HepG2 (cell line): ENCODE measurements around the gene TAP1. TPM values are rescaled to one million over a fixed set of nuclear protein-coding genes. Genes with fewer than 3 reads are reported as not detected.

ENCODE experiments used
- ATAC-seq: fragments of 200-7000 bp; cut with Tn5 transposase; 3 replicates; pipeline ENCODE4 v1.9.1; 2020; ENCODE audit warnings: mild to moderate bottlenecking, moderate library complexity
- BruUV-seq: library from RNA; stranded (reverse); fragments of 400-500 nt; replicated peaks from 2 replicates; lab custom pipeline; 2021; lab: Mats Ljungman, UMichigan
- CTCF ChIA-PET: fragments of 300-600 bp; formaldehyde crosslinking; extraction: SDS; loops from one replicate; lab custom pipeline; 2021; ENCODE audit warnings: low total read pairs, inconsistent platforms, low intra/inter-chr PET ratio; lab: Yijun Ruan, JAX
- POLR2A ChIA-PET: fragments of 350-600 bp; sonication (Branson Sonifier 250); formaldehyde crosslinking; loops from one replicate; lab custom pipeline; 2020; ENCODE audit warnings: antibody characterized with exemption, inconsistent platforms; lab: Yijun Ruan, JAX
- DNase-seq: peaks from one replicate; pipeline ENCODE4 v3.0.0-alpha.2; 2015; ENCODE audit warnings: low spot score
- FAIRE-seq: peaks from 3 replicates; lab custom pipeline; 2011; peaks lifted over from hg19 to GRCh38; lab: Jason Lieb, UNC
- H2AFZ ChIP-seq: one replicate; pipeline ENCODE4 v1.6.1; 2011; ENCODE audit warnings: low read length, inconsistent platforms
- H3K27ac ChIP-seq: fragments of 300-600 bp; 3 replicates; pipeline ENCODE4 v1.8.0; 2011; ENCODE audit warnings: mixed run types, mild to moderate bottlenecking, mixed read lengths, low read length, inconsistent platforms; ENCODE audit not compliant: insufficient read depth; ENCODE audit errors: extremely low read length
- H3K27me3 ChIP-seq, 2 experiments: fragments of 200-600 bp in 1 of 2; 2 replicates in 1 of 2; 3 replicates in 1 of 2; pipeline versions ENCODE4 v1.6.0 to v1.8.0; 2011; ENCODE audit warnings: low read length in 2 of 2, mild to moderate bottlenecking in 2 of 2, moderate library complexity in 2 of 2, inconsistent platforms in 1 of 2; ENCODE audit not compliant: insufficient read depth in 2 of 2, control insufficient read depth in 1 of 2
- H3K36me3 ChIP-seq, 2 experiments: fragments of 200-600 bp in 1 of 2; replicated peaks in 1 of 2; 2 replicates in 1 of 2; 3 replicates in 1 of 2; pipeline versions ENCODE4 v1.5.1 to v1.8.0; 2011; ENCODE audit warnings: low read length in 2 of 2, inconsistent platforms in 1 of 2; ENCODE audit not compliant: insufficient read depth in 2 of 2, control insufficient read depth in 1 of 2
- H3K4me1 ChIP-seq: 2 replicates; pipeline ENCODE4 v1.5.1; 2012; ENCODE audit warnings: low read length, inconsistent platforms; ENCODE audit not compliant: insufficient read depth
- H3K4me2 ChIP-seq: 2 replicates; pipeline ENCODE4 v1.6.0; 2011; ENCODE audit warnings: low read depth, low read length, inconsistent platforms
- H3K4me3 ChIP-seq, 3 experiments: fragments of 200-600 bp in 1 of 3; sonication (generic), shearing (Covaris generic) in 1 of 3; replicated peaks in 1 of 3; 2 replicates each; pipeline ENCODE4 v1.5.1; 2011 to 2016; ENCODE audit warnings: low read length in 3 of 3, inconsistent platforms in 2 of 3, low read depth in 2 of 3, mild to moderate bottlenecking in 2 of 3, control low read depth in 1 of 3, mixed read lengths in 1 of 3; ENCODE audit not compliant: insufficient read depth in 1 of 3
- H3K79me2 ChIP-seq: one replicate; pipeline ENCODE4 v1.6.1; 2011; ENCODE audit warnings: low read length, inconsistent platforms; ENCODE audit not compliant: insufficient read depth
- H3K9ac ChIP-seq: 2 replicates; pipeline ENCODE4 v1.6.0; 2011; ENCODE audit warnings: mild to moderate bottlenecking, low read depth, low read length, inconsistent platforms; ENCODE audit not compliant: insufficient read depth
- H3K9me3 ChIP-seq: 2 replicates; pipeline ENCODE4 v1.5.1; 2012; ENCODE audit warnings: mild to moderate bottlenecking, low read length
- H4K20me1 ChIP-seq: 2 replicates; pipeline ENCODE4 v1.6.0; 2011; ENCODE audit warnings: inconsistent platforms, mild to moderate bottlenecking, low read length, moderate library complexity; ENCODE audit not compliant: insufficient read depth
- AGO2 ChIP-seq: fragments of 200-400 bp; formaldehyde crosslinking; optimal IDR thresholded peaks from 2 replicates; pipeline ENCODE3; 2017; ENCODE audit warnings: mild to moderate bottlenecking, low read depth, low read length, moderate library complexity
- CREB1 ChIP-seq, 2 experiments: fragments of 450-650 bp in 1 of 2; IDR thresholded peaks; 2 replicates each; pipeline ENCODE4 v1.6.1; 2016 to 2017; ENCODE audit warnings: control low read depth in 1 of 2, mild to moderate bottlenecking in 1 of 2, missing compliant biosample characterization in 1 of 2, missing genetic modification characterization in 1 of 2
- ETV5 ChIP-seq: IDR thresholded peaks from 2 replicates; pipeline ENCODE4 v1.6.1; 2018; ENCODE audit warnings: missing biosample characterization, missing genetic modification reagents, inconsistent platforms, borderline replicate concordance
- FOXK2 ChIP-seq: fragments of 450-650 bp; IDR thresholded peaks from 2 replicates; pipeline ENCODE4 v1.6.1; 2016
- FOXP1 ChIP-seq, 2 experiments: fragments of 450-650 bp in 1 of 2; IDR thresholded peaks; 2 replicates each; pipeline ENCODE4 v1.6.1; 2017 to 2018; ENCODE audit warnings: antibody characterized with exemption in 1 of 2
- HNRNPK ChIP-seq: fragments of 200-400 bp; formaldehyde crosslinking; IDR thresholded peaks from 2 replicates; pipeline ENCODE4 v1.6.1; 2018; ENCODE audit warnings: low read length, low read depth, moderate library complexity, mild to moderate bottlenecking; ENCODE audit not compliant: poor library complexity, severe bottlenecking
- HNRNPLL ChIP-seq: fragments of 200-400 bp; formaldehyde crosslinking; IDR thresholded peaks from 2 replicates; pipeline ENCODE4 v1.6.1; 2017; ENCODE audit warnings: mild to moderate bottlenecking, low read depth, low read length; ENCODE audit not compliant: poor library complexity, severe bottlenecking
- MIER3 ChIP-seq: IDR thresholded peaks from 2 replicates; pipeline ENCODE4 v1.6.1; 2016; ENCODE audit warnings: missing compliant biosample characterization, borderline replicate concordance
- PAF1 ChIP-seq: IDR thresholded peaks from 2 replicates; pipeline ENCODE4 v1.6.1; 2016; ENCODE audit warnings: missing genetic modification reagents, missing compliant biosample characterization
- SALL1 ChIP-seq: sonication (generic); formaldehyde crosslinking; IDR thresholded peaks from 2 replicates; pipeline ENCODE4 v1.8.0; 2022; ENCODE audit warnings: mild to moderate bottlenecking, missing genetic modification reagents
- SMARCE1 ChIP-seq: fragments of 450-650 bp; IDR thresholded peaks from 2 replicates; pipeline ENCODE4 v1.6.1; 2017; ENCODE audit warnings: borderline replicate concordance
- SRY ChIP-seq: sonication (generic); formaldehyde crosslinking; IDR thresholded peaks from 2 replicates; pipeline ENCODE4 v1.8.0; 2022; ENCODE audit warnings: mild to moderate bottlenecking, missing genetic modification reagents
- TARDBP ChIP-seq: sonication (generic); formaldehyde crosslinking; IDR thresholded peaks from 2 replicates; pipeline ENCODE4 v1.8.0; 2022; ENCODE audit warnings: mild to moderate bottlenecking, missing genetic modification reagents
- TOE1 ChIP-seq: sonication (generic); formaldehyde crosslinking; IDR thresholded peaks from 2 replicates; pipeline ENCODE4 v1.4.0; 2020; ENCODE audit warnings: mild to moderate bottlenecking, missing genetic modification reagents
- ZNF253 ChIP-seq: sonication (generic); formaldehyde crosslinking; IDR thresholded peaks from 2 replicates; pipeline ENCODE4 v1.8.0; 2022; ENCODE audit warnings: mild to moderate bottlenecking, missing genetic modification reagents, borderline replicate concordance
- ZNF260 ChIP-seq: sonication (generic); formaldehyde crosslinking; IDR thresholded peaks from 2 replicates; pipeline ENCODE4 v1.4.0; 2020; ENCODE audit warnings: missing genetic modification reagents, low read depth, mild to moderate bottlenecking, borderline replicate concordance
- ZNF335 ChIP-seq: sonication (generic); formaldehyde crosslinking; IDR thresholded peaks from 2 replicates; pipeline ENCODE4 v1.4.0; 2020; ENCODE audit warnings: missing genetic modification reagents
- ZNF776 ChIP-seq: sonication (generic); formaldehyde crosslinking; IDR thresholded peaks from 2 replicates; pipeline ENCODE4 v1.4.0; 2020; ENCODE audit warnings: mild to moderate bottlenecking, missing genetic modification reagents
- ZNF883 ChIP-seq: sonication (generic); formaldehyde crosslinking; IDR thresholded peaks from 2 replicates; pipeline ENCODE4 v1.5.1; 2020; ENCODE audit warnings: mild to moderate bottlenecking, missing genetic modification reagents; ENCODE audit errors: not compliant biosample characterization
- WGBS: methylation state at CpG from one replicate; pipeline ENCODE4 v1.1.6; 2017; ENCODE audit warnings: low lambda C conversion rate; 5-methylcytosine and 5-hydroxymethylcytosine counted together
- in situ Hi-C: cut with HindIII; loops from 2 replicates; pipeline ENCODE4 v1.10.0; 2017; ENCODE audit warnings: low pct_unique_long_range_greater_than_20kb; ENCODE audit not compliant: extremely low pct_ligation_motif_present
- intact Hi-C: fragments of 100-400 bp; cut with micrococcal nuclease; formaldehyde crosslinking; loops from one replicate; pipeline ENCODE4 v1.10.0; 2022; ENCODE audit not compliant: unreplicated experiment
- polyA plus RNA-seq, 8 experiments: library from polyadenylated mRNA; depleted of rRNA in 3 of 8; stranded (reverse) in 7 of 8; unstranded in 1 of 8; fragments of >200 nt; fragmentation: Illumina TruSeq in 4 of 8; extraction: Trizol in 4 of 8; gene quantifications; 2 replicates each; pipeline versions ENCODE4 v1.2.1 to v1.2.3, GENCODE V29; 2011 to 2016; ENCODE audit warnings: low read depth in 4 of 8, missing spikeins in 1 of 8, mixed read lengths in 1 of 8; ENCODE audit not compliant: insufficient read depth in 1 of 8
- total RNA-seq, 5 experiments: library from RNA; depleted of rRNA; stranded (reverse); fragments of >200 nt; fragmentation: Illumina TruSeq; extraction: Trizol; gene quantifications; 2 replicates each; pipeline ENCODE4 v1.2.3, GENCODE V29; 2016; ENCODE audit warnings: low read depth in 1 of 5
- TF ChIP-seq, protein P1 (sequence below): sonication (generic); formaldehyde crosslinking; IDR thresholded peaks from 2 replicates; pipeline ENCODE4 v1.8.1; 2023; ENCODE audit warnings: missing genetic modification reagents, mild to moderate bottlenecking, borderline replicate concordance
- TF ChIP-seq, protein P2 (sequence below): sonication (generic); formaldehyde crosslinking; IDR thresholded peaks from 2 replicates; pipeline ENCODE4 v1.4.0; 2020; ENCODE audit warnings: low read depth, mild to moderate bottlenecking, missing genetic modification reagents

Gene TAP1
- total and polyA plus RNA-seq, 2 of the 13 experiments (the other 11 are each of a cell fraction or from before 2014, with no cell fraction given): 31.2 to 52.2 TPM

DNA sequence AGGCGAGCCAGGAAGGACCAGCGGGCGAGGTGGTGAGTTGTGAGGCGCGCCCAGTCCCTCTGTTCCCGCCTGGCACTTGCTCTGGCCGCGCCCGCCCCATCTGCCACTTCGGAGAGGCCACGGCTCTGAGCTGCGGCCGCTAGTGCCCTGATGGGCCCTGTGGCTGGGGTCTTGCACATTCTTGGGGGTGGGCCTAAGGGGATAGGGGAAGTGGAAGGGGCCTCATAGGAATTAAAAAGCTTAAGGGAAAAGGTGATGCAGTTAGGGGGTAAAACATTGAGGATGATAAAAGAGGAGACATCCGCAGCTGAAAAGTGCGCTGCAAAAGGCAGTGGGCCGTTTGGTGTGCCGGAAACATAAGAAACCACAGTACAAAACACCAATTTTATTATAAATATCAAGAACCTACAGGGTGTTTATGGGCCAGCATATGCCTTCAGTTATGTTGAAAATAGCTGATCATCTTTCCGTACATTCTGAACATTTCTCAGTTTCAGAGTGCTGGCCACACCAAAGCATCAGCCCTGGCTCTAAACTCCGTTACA, 8.6 kb downstream of the TAP1 start:
- Histone ChIP-seq H3K36me3 (peaks cover 1 to 2% of the 10 kb centered on the region in 2 experiments; a peak in 2 of 5 replicates), H3K27ac (no peak overlapping the region)
- no peak for TF ChIP-seq TARDBP (CRISPR knock-in tag)
- 0 out of 2 replicates have a peak, but pooled peaks have one; percentile 8 for TF ChIP-seq ETV5 (CRISPR knock-in tag)
- TF ChIP-seq AGO2: peak; percentile 81
- peak; percentile 64 for TF ChIP-seq HNRNPK
- no peak for TF ChIP-seq ZNF776
- TF ChIP-seq ZNF883 (CRISPR knock-in tag): peak; percentile 50
- no peak for TF ChIP-seq FOXP1 (IDR thresholded peaks at IDR 0.05)
- 0 out of 2 replicates have a peak, but pooled peaks have one; percentile 1 for TF ChIP-seq FOXP1 (CRISPR knock-in tag; IDR thresholded peaks at IDR 0.05)
- TF ChIP-seq HNRNPLL: peak; percentile 36
- TF ChIP-seq TOE1 (CRISPR knock-in tag): no peak
- TF ChIP-seq SALL1 (CRISPR knock-in tag): peak; percentile 32; the same call in 1 of the 2 replicates
- TF ChIP-seq SMARCE1: no peak
- TF ChIP-seq, protein P1, sequence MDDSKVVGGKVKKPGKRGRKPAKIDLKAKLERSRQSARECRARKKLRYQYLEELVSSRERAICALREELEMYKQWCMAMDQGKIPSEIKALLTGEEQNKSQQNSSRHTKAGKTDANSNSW: 0 out of 2 replicates have a peak, but pooled peaks have one; percentile 35
- TF ChIP-seq, protein P2, sequence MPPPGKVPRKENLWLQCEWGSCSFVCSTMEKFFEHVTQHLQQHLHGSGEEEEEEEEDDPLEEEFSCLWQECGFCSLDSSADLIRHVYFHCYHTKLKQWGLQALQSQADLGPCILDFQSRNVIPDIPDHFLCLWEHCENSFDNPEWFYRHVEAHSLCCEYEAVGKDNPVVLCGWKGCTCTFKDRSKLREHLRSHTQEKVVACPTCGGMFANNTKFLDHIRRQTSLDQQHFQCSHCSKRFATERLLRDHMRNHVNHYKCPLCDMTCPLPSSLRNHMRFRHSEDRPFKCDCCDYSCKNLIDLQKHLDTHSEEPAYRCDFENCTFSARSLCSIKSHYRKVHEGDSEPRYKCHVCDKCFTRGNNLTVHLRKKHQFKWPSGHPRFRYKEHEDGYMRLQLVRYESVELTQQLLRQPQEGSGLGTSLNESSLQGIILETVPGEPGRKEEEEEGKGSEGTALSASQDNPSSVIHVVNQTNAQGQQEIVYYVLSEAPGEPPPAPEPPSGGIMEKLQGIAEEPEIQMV (CRISPR knock-in tag): peak; percentile 24; the same call in 1 of the 2 replicates
- TF ChIP-seq ZNF260 (CRISPR knock-in tag): no peak
- TF ChIP-seq ZNF335 (CRISPR knock-in tag): no peak
- peak; percentile 11; the same call in 1 of the 2 replicates for TF ChIP-seq MIER3
- no peak for TF ChIP-seq FOXK2
- TF ChIP-seq PAF1 (CRISPR knock-in tag): no peak
- TF ChIP-seq SRY (CRISPR knock-in tag): no peak
- TF ChIP-seq ZNF253 (CRISPR knock-in tag): peak; percentile 65; the same call in 1 of the 2 replicates
- TF ChIP-seq CREB1 (IDR thresholded peaks at IDR 0.05): no peak
- TF ChIP-seq CREB1 (CRISPR knock-in tag; IDR thresholded peaks at IDR 0.05): peak; percentile 55; the same call in 1 of the 2 replicates

More for the DNA sequence above, 8.6 kb downstream of the TAP1 start:
- no peaks in the 10 kb centered on the region for H3K79me2 ChIP-seq
- H3K4me3 ChIP-seq: peak overlapping the region; percentile 73 to 85 (median 75); a peak in 5 of 6 replicates
- ATAC-seq: no peak
- no peak for FAIRE-seq
- intact Hi-C loops: loop anchor here (1.0 kb wide), 1 partner anchor 8 kb away; the partner anchor contains the start of gene TAP1
- peak overlapping the region; percentile 80 for H3K4me2 ChIP-seq
- 54% methylated on average over 19 of the region's 19 CpGs for WGBS
- H3K27me3 ChIP-seq: no peaks in the 10 kb centered on the region; a peak in 1 of 5 replicates
- H2AFZ ChIP-seq: no peak overlapping the region
- no peaks in the 10 kb centered on the region for H4K20me1 ChIP-seq
- CTCF ChIA-PET: interaction anchor here (0.8 kb wide), 1 partner anchor 16 kb away, joined by 3 read pairs; no protein-coding TSS in a partner anchor
- no peak overlapping the region for H3K9ac ChIP-seq
- no peaks in the 10 kb centered on the region for H3K9me3 ChIP-seq
- in situ Hi-C loops: no loop called here
- H3K4me1 ChIP-seq: peaks cover 16% of the 10 kb centered on the region
- no peak for DNase-seq
- no TSS peak for BruUV-seq
- POLR2A ChIA-PET: interaction anchor here (0.9 to 3.0 kb wide), 6 partner anchors 9 to 427 kb away, joined by 3 to 41 read pairs (median 6); partner anchors contain the start of genes PSMB9, RPS18, TAP1 and VPS52
